Activated naive CD4-positive, alpha-beta T cell treated with anti-CD3 and anti-CD28 coated beads, Interleukin-2, amount 50 U/mL, for 16 hours (primary cell): Measurements from ENCODE around the gene TTLL3.
A peak's percentile ranks its signal among the peaks of the same experiment; 100 is the strongest.

ENCODE experiments used
- DNase-seq: peaks from one replicate; pipeline ENCODE4 v3.0.0-alpha.2; 2020

TTLL3 gene

GRCh38 chr3:9781978-9782603, 28.0 kb upstream of the TTLL3 start:
- no peak for DNase-seq

DNA sequence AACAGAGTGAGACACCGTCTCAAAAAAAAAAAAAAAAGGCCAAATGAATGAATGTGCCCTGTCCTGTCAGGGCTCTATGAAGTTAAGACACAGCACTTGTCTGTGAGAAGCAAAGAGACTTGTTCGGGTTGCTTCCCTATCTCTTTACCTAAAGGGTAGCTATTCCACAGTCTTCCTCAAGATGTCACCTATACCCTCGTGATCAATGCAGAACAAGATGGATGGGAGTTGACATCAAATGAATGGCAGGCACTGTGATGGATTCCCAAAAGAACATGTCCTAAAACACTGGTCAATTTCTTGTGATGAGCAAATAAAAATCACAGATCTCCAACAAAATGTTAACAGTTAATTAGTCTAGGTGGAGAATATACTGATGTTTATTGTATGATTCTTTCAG, 27.3 kb upstream of the TTLL3 start:
- DNase-seq: no peak

DNA sequence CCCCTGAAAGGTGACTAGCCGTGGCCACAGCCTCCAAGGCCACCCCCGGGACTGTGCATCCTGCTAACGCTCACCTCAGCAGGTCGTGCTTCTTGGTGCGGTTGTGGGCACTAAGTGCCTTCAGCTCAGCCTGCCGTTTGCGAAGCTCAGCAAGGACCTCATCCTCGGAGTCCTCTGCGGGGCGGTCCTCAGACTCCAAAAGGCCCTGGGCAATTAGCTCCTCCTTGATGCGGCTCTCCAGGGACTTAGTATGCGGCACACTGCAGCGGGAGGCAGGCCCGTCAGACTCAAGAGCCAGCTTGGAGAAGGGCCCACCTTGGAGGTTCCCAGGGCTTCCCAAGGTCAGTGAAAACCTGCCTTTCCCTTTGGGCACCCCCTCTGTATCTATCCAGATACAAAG, 26.1 kb upstream of the TTLL3 start:
- no peak for DNase-seq

GRCh38 chr3:9784965-9785364, 25.1 kb upstream of the TTLL3 start:
- DNase-seq: no peak

- DNase-seq: no peak
Measured at GRCh38 chr3:9785602-9786001, 24.5 kb upstream of the TTLL3 start.

- no peak for DNase-seq
Measured at GRCh38 chr3:9786209-9786739, 23.8 kb upstream of the TTLL3 start.

- DNase-seq: no peak
Measured at GRCh38 chr3:9786825-9787669, 23.0 kb upstream of the TTLL3 start.

GRCh38 chr3:9787714-9788113, 22.3 kb upstream of the TTLL3 start:
- DNase-seq: no peak

DNA sequence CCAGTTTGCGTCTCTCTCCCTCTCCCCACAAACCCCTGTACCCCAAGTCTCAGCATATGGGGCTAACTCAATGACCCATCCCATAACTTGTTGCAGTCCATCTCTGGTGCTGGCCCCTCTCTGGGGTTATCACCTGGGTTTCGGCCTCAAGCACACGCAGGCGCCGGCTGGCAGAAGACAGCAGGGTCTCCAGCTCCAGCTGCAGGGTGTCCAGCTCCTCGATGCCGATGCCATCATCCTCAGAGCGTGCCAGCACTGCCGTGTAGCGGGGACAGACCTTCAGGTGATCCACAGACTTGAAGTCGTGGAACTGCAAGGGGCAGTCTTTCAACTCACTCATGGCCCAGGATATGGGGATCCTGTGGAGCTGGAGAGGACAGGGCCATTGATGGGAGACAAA, 18.9 kb upstream of the TTLL3 start:
- DNase-seq: no peak

- DNase-seq: no peak
Measured at GRCh38 chr3:9791790-9792404, 18.2 kb upstream of the TTLL3 start.

DNA sequence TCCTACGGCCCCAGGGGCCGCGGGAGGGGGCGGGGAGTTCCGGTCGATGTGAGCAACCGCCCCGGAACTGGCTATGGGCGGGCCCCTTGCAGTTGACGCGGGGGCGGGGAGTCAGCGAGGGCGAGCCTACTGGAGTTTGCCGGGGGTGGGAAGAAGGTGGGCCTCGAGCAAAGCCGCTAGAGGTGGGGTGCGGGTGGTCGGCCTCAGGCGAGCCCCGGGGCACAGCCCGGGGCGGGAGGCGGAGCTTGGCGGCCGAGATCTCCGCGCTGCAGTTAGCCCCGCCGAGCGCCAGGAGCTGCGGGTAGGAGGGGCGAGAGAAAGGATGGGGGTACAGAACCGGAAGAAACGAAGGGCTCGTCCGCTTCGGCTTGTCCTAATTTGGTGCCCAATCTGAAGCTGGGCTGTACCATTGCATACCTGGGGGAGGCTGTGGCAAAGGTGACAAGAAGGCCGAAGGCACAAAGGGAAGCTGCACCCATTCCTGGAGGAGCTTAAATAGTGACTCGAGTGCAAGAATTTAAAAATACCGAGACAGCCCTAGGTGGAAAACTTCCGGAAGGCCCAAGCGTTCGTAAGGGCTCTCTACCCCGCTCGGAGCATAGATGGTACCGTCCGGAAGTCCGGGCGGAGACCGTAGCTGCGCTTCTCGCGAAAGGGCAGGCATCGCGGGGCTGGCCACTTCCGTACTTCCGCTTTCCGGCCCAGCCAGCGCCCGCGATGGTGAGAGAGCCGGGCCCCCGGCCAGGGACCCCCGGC, 17.5 kb upstream of the TTLL3 start, which contains the start of the genes ARPC4 and TADA3:
ARPC4 (plus strand) TSS at position 678 of the 756 bp plus-strand sequence; CDS start at position 718, 40 bp downstream.
TADA3 (minus strand) TSS at position 69 of the 756 bp plus-strand sequence. CDS start 1,007 bp downstream, outside the sequence.
- DNase-seq: peak; percentile 90

DNA sequence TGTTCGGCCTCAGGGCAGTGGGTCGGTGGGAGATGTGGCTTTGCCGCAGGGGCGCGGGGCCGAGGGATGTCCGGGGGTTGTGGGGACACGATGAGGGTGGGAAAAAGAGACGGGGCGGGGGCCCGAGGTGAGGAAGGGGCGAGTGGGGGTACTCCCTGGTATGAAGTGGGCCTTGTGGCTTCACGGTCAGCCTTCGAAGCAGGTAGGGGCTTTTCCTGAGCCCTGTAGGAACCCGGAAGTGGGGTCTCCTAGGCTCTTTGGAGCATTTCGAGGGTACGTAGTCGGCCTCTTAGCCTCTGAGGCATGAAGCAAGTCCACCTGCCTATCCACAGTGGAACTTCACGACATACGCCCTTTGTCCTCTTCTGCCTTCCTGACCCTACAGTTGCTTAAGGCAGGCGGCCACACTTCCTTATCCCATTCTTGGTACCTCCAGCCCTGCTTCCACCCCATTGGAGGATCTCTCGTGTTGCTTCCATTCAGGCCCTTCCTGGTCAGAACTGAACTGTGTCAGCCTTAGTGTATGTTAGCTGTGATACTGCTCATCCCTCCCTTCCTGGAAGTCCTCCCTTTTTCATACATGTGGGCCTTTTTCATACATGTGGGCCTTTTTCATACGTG, 16.8 kb upstream of the TTLL3 start:
- DNase-seq: no peak

GRCh38 chr3:9794400-9794799, 15.7 kb upstream of the TTLL3 start:
- DNase-seq: no peak

DNA sequence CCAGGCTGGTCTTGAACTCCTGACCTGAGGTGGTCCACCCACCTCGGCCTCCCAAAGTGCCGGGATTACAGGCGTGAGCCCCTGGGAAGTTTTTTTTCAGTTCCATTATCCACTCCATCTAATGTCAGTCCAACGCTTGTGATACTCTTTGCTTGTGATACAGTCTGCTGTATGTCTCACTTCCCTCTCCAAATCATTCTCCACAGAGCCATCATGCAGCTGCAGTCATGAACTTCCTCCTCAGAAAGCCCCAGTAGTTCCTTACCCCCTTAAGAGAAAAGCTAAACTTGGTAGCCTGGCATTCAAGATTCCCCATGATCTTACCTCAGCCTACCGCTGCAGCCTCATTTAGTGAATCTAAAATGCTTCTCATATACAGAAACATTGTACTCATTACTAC, 14.9 kb upstream of the TTLL3 start:
- DNase-seq: no peak

GRCh38 chr3:9797196-9797945, 12.7 kb upstream of the TTLL3 start:
- DNase-seq: no peak

GRCh38 chr3:9800529-9800928, 9.5 kb upstream of the TTLL3 start:
- DNase-seq: no peak

DNA sequence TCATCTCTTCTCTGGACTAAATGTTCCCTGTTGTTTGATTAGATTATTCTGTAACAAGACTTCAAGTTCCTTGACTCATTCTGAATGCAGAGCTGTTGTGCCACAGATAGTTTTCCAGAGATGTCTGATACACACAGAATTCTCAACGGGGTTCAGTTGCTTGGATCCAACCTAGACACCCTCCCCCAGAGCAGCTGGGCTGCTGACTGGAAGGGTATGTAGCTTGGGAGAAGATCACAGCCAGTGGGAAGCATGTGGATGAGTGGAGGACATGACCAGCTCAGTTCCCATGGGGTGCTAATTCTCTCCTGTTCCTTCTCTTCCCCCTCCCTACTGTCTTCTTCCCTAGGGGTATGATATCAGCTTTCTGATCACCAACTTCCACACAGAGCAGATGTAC, 6.6 kb upstream of the TTLL3 start:
- no peak for DNase-seq

GRCh38 chr3:9804996-9805395, 5.1 kb upstream of the TTLL3 start:
- no peak for DNase-seq

- no peak for DNase-seq
Measured at GRCh38 chr3:9806137-9806536, 3.9 kb upstream of the TTLL3 start.

DNA sequence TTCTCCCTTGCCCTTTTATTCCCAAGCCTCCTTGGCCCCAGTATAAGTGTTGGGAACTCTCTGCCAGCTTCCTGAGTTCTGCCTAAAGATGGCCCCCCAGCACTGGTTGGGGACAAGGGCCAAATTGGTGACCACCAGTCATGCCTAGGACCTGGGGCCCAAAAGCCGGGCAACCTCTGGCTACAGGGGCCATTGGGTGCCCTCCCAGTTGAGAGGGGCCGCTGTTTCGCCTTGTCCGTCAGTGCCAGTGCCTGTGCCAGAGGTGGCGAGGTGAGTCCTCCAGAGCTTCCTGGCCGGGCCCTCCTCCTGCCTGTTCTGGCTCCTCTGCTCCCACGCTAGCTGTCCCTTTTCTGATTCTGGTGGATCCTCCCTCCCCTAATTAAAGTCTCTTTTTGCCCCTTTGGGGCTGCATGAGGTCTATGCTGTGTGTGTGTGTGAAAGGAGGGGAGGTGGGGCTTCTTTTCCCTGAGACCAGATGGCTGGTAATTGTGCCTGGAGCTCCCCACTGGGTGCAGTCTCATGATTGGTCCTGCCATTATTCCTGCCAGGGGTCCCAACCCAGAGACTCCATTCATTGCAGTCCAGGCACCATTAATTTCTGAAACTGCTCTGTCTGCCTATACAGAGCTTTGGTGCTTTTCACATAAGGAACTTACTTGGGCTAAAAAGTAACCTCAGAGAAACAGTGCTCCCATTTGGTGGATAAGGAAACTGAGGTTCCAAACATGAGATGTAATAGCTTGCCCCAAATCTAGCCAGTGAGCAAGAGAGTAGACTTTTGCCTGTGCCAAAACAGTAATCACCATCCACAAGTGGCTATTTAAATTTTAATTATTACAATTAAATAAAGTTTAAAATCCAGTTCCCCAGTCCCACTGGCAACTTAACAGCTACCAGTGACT, 3.1 kb upstream of the TTLL3 start:
- DNase-seq: no peak

DNA sequence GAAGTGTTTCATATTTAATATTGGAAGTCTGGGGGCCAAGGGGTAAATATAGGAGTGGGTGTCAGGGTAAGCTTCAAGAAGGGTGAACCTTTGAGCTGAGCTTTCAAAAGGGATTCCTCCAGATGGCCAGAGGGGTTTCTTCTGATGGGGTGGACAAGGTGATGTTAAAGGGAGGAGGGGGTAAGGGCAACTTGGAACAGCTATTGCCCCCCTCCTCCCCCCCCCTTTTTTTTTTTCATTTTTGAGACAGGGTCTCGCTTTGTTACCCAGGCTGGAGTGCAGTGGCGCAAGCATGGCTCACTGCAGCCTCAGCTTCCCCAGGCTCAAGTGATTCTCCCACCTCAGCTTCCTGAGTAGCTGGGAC, 2.1 kb upstream of the TTLL3 start:
- DNase-seq: no peak
